ENCODE measurements around the gene PLA2G4D.
"Not testable (repeated sequence)": the region's sequence is repeated elsewhere in the genome, so short reads cannot be mapped to it uniquely, and the experiment has no call there.

PLA2G4D gene

DNA sequence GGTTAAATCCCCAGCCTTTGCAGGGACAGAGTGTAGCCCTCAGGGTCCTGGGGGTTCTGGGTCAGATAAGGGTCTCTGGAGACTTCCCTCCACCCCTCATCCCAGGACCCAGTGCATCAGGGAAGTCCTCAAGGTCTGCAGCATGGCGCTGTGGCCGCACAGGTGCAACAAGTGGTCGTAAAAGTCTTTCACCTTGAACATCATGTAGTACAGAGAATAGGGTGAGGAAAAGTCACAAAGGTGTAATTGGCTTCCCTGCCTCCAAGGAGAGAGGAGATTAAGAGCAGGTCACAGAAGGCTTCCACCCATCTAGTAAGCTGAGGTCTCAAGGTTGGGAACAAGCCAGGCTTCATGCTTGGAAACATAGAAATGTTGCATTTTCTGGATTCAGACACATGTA lies 29.2 kb upstream of the PLA2G4D start:
- DNase-seq = no peak

DNA sequence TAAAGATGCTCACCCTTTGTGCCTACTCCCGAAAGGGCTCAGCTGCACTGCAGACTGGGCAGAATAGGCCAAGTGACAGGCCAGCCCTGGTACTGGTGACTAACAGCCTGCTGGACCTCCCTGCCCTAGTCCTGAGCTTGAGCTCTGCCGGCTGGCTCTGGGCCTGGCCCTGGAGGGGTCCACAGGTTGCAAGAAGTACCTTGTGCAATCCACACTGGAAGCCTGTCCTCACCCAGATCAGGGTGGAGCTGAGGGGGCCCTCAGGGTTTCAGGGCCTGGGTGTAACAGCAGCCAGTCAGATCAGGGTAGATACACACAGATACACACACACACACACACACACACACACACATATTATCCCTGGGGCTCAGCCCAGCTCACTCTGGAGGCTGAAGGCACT lies 27.3 kb upstream of the PLA2G4D start:
- no peak for DNase-seq

DNA sequence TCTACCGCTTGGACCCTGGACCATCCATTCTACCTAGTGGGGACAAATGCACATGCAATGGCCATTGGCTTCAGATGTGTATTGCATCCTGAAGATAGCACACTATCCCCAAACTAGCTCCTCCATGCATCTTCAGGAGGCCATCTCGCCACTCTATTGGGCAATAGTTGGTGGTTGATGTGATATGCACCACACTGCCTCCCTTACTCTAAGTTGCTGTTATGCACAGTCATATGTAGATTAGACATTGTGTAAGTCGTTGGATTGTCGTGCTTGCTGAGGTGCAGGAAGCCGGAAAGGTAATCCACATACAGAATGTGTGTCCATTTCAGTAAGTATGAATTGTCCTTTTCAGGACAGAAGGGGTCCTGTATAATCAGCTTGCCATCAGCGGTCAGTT lies 26.7 kb upstream of the PLA2G4D start:
- DNase-seq = no peak

DNA sequence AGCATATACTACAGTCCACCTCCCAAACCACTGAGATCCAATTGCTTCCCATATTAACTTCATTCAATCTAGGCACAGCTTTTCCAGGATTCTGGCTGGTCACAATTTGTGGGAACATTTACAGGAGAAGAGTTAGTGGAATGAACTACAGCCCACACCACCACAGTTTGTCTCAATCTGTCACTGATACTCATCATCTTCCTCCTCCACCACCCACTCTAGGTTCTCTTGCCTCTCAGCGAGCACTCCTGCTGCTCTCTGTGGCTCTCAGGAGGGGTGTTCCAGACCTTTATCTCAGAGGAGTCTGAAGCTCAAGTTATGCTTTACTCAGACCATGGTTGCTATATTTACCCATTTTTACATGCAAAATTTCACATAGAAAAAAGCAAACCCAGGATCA lies 25.9 kb upstream of the PLA2G4D start:
- DNase-seq = peak in 1 of 56 donors; percentile 5

DNA sequence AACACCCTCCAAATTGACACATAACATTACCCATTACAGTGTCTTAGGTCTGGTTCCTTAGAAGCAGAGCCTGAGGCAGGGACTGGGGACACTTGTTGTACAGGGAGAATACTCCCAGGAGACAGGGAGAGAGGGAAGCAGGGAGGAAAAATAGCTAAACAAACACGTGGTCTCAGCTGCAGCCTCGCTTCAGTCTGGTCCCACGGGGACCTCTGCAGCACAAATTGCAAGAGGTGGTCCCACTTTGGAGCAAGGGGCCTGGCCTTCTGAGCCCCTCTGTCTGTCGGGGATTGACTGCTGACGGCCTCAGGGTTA lies 25.0 kb upstream of the PLA2G4D start:
- DNase-seq = no peak

DNA sequence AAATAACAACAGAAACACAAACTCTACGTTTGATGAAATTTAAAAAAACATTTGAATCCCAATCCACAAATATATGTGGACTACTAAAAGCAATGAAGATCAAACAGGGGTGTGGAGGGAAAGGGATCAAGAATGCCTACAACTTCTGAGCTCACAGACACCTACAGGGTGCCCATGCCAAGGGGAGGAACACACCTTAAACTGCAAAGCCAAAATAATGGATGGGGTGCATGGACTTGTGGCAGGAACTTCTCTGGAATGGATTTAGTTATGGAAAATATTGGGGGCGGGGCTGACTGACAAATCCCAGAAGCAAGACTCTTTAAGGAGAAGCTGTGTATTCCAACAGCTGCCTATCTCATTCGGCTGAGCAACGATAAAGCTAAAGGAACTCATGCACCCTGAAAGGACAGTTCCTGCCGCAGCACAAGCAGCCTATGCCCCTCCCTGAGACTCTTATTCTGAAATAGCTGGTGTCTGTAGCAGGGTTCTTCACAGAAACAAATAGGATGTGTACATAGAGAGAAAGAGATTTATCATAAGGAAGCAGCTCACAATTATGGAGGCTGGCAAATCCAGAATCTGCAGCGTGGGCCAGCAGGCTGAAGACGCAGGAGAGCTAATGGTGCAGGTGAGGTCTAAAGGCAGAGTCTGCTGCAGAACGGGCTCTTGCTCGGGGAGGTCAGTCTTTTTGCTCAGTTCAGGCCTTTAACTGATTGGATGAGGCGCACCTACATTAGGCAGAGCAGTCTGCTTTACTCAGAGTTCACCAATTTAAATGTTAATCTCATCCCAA lies 24.5 kb upstream of the PLA2G4D start:
- peak in 1 of 56 donors; percentile 12 for DNase-seq

DNA sequence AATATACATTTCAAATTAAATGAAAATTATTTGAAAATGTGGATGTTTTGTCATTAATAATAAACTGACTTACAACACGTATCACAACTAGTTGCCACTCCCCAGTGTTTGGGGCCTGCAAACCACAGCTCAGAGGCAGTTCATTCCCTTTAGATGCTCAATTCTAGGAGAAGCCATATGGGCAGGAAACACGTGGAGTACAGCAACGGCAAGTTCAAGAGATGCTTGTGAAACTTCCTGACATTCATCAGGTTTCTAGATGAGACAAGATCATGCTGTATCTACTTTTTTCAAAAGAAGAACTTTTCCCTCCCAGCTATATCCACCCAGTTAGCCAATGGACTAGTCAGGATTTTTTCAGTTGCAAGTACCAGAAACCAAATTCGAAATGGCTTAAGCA lies 17.6 kb upstream of the PLA2G4D start:
- peak in 1 of 56 donors; percentile 11 for DNase-seq

DNA sequence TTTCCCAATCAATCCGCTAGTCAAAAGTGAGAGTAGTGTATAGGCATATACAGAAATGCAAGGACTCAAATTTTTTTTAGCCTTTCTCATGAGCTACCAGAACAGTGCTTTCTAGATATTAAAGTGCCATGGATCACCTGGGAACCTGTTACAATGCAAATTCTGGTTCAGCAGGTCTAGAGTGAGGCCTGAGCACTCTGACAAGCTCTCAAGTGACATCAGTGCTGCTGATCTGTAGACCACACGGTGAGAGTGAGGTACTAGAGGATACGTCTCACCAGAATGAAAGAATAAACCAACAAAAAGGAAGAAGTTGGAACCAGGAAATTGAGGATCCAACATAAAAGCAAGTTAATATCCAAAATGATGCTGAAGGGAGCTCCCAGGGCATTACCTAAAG lies 16.0 kb upstream of the PLA2G4D start:
- DNase-seq = no peak

DNA sequence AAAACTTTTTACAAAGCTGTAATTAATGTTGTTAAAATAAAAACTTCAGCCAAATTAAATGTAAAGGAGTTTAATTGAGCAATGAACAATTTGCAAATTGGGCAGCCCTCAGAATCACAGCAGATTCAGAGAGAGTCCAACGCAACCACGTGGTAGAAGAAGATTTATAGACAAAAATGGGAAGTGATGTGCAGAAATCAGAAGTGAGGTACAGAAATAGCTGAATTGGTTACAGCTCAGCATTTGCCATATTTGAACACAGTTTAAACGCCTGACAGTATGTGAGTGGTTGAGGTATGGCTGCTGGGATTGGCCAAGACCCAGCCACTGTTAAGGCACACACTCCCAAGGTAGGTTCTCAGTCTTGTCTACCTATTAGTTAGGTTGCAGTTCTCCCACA lies 14.4 kb upstream of the PLA2G4D start:
- no peak for DNase-seq

DNA sequence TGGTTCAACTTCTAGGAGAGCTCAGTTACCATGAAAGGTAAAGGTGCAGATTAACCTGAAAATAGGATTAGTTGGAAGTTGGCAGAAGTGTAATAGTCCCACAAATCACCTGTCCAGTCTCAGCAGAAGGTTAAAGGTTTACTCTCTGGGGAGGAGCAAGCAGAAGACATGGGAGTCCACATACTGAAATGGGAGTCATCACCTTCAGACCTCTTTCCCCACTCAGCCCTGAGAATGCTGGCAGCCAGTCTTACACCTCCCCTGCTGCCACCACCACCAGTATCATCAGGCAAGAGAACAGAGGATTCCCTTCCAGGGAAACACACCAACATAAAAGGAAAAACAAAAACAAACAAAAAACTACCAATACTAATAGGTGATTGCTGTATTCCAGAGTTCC lies 13.8 kb upstream of the PLA2G4D start:
- no peak for DNase-seq

DNA sequence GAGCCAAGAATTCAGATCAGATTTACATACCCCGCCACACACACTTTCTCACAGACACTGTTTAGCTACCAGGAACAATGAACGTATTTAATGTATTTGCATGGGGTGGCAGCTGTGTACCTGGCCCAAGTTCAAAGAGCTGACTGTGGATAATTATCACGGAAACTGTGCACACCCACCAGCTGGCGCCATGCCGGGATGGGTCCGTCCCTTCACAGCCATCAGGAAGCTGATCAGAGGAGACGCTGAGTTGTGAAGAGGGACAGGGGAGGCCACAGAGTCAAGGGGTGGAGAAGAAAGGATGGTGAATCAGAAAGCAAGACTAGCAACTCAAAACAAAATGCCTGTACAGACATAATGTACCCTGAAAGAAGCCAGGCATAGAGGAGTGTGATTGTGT lies 13.1 kb upstream of the PLA2G4D start:
- peak in 17 of 56 donors; percentile 13 to 79 (median 25) for DNase-seq

DNA sequence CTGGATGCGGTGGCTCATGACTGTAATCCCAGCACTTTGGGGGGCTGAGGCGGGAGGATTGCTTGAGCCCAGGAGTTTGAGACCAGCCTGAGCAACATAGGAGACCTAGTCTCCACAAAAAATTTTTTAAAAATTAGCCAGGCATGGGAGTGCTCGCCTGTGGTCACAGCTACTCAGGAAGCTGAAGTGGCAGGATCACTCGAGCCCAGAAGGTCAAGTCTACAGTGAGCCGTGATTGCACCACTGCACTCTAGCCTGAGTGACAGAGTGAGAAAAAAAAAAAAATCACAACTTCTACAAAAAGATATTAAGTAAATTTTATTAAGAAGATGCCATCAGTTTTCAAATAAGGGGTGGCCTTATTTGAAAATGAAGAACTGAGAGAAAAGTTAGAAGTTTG lies 11.9 kb upstream of the PLA2G4D start:
- no peak for DNase-seq

DNA sequence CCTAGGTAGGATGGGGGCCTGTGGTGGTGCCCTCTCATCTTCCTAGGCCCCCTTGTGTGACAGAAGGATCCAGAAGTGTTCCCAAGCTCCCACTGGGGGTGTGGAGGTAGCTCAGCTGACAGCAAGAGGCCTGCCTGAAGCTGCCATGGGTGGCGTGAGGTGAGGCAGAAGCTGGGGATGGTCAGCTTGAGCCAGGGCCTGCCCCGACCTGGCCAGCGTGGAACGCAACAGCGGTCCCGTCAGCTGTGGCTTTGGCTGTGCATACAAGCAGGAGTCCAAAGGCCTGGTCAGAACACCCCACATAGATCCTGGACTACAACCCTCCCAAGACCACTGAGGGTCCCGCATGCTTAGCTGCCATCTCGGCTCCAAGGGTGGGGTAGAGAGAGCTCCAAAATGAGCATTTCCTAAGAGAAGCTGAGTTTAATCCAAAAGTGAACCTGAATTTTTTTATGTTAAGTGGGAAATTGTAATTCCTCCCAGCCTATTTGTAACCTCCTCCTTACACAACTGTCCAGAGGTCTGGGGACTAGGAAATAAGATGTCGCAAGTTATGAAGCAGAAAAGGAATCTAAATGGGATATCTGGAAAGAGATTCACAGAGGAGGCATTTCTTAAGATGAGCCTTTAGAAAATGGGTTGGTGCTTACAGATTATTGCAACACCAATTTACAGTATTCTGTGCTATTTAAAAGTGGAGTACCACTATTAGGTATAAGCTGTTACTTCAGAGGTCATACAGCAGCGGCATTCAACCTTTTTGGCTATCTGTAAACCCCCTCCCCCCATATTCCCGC lies 9.9 kb upstream of the PLA2G4D start:
- DNase-seq = no peak

DNA sequence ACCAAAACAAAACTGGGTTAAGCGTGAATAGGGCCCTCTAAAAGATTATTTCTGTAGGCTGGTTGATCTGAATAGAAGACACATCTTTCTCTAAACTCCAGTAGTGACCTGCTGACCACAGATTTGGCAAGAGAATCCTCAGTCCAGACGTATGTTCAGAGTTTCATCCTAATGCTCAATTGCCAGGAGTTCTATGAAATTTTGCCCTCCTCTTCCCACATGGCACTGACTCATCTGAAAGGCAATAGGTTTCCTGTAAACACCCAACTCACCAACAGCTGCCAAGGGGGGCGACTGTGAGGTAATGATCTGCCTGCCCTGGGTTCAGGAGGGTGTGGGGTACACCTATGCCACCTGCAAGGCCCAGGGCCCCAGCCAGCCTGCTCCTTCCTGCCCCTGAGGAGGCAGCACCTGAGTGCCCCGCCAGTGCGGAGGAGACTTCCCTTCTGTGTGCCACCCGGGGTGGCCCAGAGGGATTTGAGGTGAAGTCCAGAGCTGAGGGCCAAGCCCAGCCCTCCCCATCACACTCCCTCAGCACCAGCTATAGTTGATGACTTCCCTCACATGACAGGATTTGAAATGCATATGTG lies 8.4 kb upstream of the PLA2G4D start:
- DNase-seq = no peak

DNA sequence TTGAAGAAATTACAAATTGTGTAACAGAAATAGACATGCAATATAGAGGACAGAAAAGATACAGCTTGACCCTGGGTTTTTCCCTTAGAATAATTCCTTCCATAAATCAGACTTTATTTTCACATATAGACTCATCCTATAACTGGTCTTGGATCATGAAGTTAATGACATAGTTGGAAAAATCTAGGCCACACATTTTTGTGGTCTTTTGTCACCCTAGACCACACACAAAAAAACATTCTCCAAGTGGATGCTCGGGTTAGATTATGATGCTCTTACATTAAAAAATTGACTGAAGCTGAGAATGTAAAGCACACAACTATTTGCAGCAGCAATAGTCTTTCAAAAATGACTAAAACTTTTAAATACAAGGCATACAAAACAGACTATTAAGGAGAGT lies 7.5 kb upstream of the PLA2G4D start:
- DNase-seq = no peak

DNA sequence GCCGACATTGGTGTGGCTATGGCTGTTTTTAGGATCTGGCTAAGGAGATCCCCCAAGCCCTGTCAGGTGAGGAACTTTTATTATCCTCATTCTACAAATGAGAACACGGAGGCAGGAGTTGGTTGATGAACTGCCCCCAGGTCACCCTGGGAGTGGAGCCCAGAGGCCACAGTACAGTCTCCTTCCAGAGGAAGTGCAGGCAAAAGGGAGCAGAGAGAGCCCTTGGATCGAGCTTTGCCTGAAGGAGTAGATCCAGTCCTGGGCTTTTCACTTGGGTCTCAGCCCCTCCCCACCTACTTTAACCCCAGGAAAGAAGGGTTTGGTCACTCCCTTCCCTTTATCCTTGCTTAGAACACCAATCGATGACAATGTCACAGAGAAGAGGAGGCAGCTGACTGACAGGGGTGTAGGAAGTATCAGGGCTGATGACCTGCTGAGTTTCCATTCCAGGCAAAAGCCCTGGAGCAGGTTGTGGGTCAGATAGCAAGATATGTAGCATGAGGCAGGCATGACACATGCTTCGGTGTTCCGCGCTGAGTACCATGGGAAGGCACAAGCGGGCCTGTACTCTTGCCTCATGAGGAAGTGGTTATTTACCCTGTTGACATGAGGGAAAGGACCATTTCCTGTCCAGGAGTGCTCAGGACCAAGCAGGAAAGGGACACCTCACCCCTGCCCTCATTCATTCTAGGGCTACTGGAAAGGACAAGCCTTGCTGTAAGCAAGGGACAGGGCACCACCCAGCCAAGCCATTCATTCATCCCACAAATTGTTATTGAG lies 5.8 kb upstream of the PLA2G4D start:
- no peak for DNase-seq

DNA sequence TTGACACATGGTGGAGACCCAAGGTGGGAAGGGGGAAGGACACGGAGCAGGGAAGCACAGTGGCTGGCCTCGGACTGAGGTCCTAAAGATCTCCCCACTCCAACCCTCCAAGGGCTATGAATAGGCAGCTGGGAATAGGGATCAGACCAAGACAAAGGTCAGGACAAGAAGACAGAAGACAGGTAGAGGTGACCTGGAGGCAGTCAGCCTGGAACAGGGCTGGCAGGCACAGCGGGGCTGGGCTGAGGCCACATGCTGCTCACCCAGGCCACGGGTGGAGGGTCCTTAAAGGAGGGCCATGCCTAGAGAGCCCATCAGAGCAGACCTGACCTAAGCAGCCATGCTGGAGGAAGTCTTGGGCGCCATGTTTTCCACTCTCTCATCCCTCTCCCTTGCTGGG lies 2.7 kb upstream of the PLA2G4D start:
- no peak for DNase-seq

DNA sequence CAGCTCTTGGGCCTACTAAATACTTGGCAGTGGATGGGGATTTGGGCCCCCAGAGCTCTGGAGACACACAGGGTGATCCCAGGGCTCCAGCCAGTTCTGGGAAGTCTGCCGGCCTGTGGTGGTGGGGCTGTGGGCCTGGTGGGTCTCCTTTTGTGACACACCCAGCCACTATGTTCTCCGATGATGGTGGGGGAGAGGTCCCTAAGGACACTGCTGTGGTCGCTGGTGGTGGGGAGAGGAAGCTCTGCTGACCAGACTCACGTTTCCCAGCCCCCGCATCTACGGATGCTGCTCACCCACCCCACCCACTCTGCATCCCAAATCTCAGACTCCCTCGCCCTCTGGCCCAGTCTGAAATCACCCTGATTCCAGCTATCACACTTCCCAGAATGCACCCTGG lies 396 bp downstream of the PLA2G4D start:
- peak in 1 of 56 donors; percentile 35 for DNase-seq

DNA sequence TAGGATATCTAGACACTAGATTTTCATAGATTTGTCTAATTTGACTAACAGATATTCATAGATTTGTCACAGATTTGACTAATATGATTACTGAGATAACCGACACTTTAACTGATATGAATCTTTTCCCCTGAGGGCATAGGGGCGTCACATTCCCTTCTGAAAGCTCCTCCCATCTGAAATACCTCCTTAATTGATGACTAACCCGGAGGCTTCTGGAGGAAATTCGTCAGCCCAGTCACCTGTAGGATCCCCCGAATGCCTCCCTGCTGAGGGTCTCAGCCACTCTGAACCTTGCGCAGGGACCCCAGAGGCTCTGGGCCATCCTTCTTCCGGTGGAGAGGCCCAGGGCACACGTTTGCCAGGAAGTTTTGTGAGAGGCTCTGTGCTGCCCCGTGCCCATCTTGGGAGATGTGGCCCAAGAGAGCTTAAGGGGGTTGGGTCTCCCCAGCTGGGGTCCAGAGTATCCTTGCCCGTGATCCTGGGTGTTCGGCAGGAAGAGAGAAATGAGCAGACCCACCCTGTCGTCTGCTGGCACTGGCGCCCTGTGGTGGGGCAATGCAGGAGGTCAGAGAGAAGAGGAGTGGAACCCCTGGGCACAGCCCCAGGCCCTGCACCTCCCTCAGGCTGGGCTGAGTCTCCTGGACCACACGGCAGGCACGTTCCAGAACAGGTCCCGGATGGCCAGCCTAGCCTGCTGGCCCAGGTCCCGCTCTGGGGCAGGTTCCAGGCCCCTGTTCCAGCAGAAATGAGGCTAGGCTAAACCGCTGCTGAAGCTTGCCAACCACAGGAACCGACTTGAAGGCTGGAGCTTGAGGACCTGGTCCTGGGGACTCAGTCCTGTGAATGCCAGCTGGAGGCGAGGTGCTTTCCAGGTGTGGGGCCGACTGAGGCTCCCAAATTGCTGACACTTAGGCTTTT lies 1.7 kb downstream of the PLA2G4D start:
- peak in 31 of 56 donors; percentile 4 to 77 (median 44) for DNase-seq

DNA sequence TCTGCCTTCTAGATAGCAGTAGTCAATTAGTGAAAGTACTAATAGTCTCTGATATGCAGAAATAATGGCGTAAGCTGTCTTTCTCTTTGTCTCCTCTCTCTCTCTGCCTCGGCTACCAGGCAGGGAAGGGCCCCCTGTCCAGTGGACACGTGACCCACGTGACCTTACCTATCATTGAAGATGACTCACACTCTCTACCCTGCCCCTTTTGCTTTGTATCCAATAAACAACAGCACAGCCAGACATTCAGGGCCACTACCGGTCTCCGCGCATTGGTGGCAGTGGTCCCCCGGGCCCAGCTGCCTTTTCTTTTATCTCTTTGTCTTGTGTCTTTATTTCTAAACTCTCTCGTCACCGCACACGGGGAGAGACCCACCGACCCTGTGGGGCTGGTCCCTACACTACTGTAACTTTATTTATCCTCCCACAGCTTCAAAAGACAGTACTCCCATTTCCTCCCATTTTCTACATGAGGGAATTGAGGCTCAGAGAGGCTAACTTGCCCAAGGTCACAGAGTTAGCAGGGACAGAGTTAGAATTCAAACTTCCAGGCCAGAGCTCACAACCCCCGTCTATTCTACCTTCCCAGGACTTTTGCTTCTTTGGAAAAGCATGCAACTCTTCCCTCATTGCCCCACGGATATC lies 2.5 kb downstream of the PLA2G4D start:
- not testable (repeated sequence) for DNase-seq

Measured in amygdala (tissue), 56 donors.